ENCODE data around the gene CEP43. TPM values are rescaled to one million over a fixed set of nuclear protein-coding genes. Genes with fewer than 3 reads are reported as not detected.

Gene CEP43
- total and polyA plus RNA-seq, 10 of the 15 experiments (the other 5 are each of a cell fraction or from before 2014, with no cell fraction given), result 7.7 to 49.9 (median 24.6) TPM

DNA sequence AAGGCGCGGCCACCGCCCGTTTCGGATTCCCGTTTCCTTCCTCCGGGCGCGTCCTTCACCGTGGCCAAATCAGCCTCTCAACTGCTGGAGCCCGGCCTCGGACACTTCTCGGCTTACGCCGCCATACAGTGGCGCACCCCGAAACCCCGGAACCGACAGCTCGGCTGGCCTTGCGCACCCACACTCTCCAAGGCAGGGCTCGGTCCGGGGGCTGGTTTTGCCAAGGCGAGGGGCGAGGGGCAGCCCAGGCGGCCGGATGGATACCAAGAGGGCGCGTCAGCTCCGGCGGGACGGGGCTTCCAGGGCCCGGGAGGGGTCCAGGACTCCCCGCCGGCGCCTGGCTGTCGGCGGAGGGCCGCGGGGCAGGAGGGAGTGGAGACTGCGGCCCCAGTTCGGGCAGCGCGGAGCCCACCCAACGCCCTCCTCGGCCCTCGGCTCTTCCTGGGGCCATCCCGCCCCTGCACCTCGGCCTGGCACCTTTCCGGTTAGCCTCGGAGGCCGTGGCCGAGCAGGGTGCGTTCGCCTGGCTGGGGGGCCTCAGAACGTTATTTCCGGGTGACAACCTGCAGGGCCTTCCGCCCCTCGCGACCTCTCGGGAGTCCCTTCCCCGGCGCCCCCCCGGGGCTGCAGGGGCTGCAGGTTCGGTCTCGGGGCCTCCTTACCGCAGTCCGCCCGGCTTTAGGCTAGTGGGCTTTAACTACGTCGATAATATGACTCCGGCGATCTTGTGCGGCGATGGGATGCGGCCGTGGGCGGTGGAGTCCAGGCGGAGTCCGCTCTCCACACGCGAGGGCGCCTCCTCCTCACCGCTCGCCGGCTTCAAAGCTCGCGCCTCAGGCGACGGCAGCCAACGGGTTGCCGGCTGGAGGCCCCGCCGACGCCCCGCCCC is 697 bp upstream of the CEP43 start (continued):
- TF ChIP-seq MXI1 (IDR thresholded peaks at IDR 0.05; ENCODE audit: low read depth, low read length) (peak; percentile 97), E2F4 (IDR thresholded peaks at IDR 0.05; ENCODE audit: low read depth, low read length) (peak; percentile 96), MEF2B (IDR thresholded peaks at IDR 0.05; ENCODE audit: partially characterized antibody, poor library complexity, severe bottlenecking) (no peak), YY1 (IDR thresholded peaks at IDR 0.05; ENCODE audit: low read depth, low read length) (no peak), NFXL1 (IDR thresholded peaks at IDR 0.05; ENCODE audit: borderline replicate concordance) (no peak), NFYB (IDR thresholded peaks at IDR 0.05; ENCODE audit: insufficient read depth, low read depth, low read length) (peak; percentile 51; the same call in 1 of the 2 replicates), RELA (IDR thresholded peaks at IDR 0.05; ENCODE audit: borderline replicate concordance, partially characterized antibody) (no peak), POLR2A (IDR thresholded peaks at IDR 0.05; ENCODE audit: low read depth, low read length) (peak; percentile 87), FOXK2 (IDR thresholded peaks at IDR 0.05) (no peak), BHLHE40 (IDR thresholded peaks at IDR 0.05; ENCODE audit: borderline replicate concordance in 1 of 2, low read depth in 2 of 2, low read length in 1 of 2) (peak in 1 of 2 experiments; percentile 8; a peak in 1 of 4 replicates), SREBF2 (IDR thresholded peaks at IDR 0.05; ENCODE audit: low read length) (no peak), BCL11A (IDR thresholded peaks at IDR 0.05; ENCODE audit: low read depth, low read length) (no peak), HCFC1 (IDR thresholded peaks at IDR 0.05; ENCODE audit: low read length) (no peak), E2F8 (IDR thresholded peaks at IDR 0.05; ENCODE audit: low read depth, partially characterized antibody) (no peak), MTA3 (IDR thresholded peaks at IDR 0.05; ENCODE audit: borderline replicate concordance, low read length) (no peak), SPI1 (IDR thresholded peaks at IDR 0.05; ENCODE audit: borderline replicate concordance, insufficient read depth, low read depth, low read length) (no peak), SMAD5 (IDR thresholded peaks at IDR 0.05; ENCODE audit: low read depth) (no peak), PAX5 (IDR thresholded peaks at IDR 0.05; ENCODE audit: borderline replicate concordance, low read depth, low read length) (no peak), STAT1 (conservative IDR thresholded peaks at IDR 0.05) (no peak)
- TF ChIP-seq, protein P1, sequence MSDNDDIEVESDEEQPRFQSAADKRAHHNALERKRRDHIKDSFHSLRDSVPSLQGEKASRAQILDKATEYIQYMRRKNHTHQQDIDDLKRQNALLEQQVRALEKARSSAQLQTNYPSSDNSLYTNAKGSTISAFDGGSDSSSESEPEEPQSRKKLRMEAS (IDR thresholded peaks at IDR 0.05; ENCODE audit: low read depth, low read length), result peak; percentile 84
- TF ChIP-seq, protein P2, sequence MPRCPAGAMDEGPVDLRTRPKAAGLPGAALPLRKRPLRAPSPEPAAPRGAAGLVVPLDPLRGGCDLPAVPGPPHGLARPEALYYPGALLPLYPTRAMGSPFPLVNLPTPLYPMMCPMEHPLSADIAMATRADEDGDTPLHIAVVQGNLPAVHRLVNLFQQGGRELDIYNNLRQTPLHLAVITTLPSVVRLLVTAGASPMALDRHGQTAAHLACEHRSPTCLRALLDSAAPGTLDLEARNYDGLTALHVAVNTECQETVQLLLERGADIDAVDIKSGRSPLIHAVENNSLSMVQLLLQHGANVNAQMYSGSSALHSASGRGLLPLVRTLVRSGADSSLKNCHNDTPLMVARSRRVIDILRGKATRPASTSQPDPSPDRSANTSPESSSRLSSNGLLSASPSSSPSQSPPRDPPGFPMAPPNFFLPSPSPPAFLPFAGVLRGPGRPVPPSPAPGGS (IDR thresholded peaks at IDR 0.05; ENCODE audit: borderline replicate concordance, insufficient read depth, low read depth, low read length, poor library complexity, severe bottlenecking), result no peak
- TF ChIP-seq, protein P3, sequence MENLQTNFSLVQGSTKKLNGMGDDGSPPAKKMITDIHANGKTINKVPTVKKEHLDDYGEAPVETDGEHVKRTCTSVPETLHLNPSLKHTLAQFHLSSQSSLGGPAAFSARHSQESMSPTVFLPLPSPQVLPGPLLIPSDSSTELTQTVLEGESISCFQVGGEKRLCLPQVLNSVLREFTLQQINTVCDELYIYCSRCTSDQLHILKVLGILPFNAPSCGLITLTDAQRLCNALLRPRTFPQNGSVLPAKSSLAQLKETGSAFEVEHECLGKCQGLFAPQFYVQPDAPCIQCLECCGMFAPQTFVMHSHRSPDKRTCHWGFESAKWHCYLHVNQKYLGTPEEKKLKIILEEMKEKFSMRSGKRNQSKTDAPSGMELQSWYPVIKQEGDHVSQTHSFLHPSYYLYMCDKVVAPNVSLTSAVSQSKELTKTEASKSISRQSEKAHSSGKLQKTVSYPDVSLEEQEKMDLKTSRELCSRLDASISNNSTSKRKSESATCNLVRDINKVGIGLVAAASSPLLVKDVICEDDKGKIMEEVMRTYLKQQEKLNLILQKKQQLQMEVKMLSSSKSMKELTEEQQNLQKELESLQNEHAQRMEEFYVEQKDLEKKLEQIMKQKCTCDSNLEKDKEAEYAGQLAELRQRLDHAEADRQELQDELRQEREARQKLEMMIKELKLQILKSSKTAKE (IDR thresholded peaks at IDR 0.05; ENCODE audit: low read depth, poor library complexity, severe bottlenecking), result no peak
